B cell (primary cell): ENCODE measurements around the gene MSH5. TPM values are rescaled to one million over a fixed set of nuclear protein-coding genes. Genes with fewer than 3 reads are reported as not detected.

ENCODE experiments used
- ATAC-seq: fragments of 200-7000 bp; cut with Tn5 transposase; one replicate; pipeline ENCODE4 v1.10.0; 2021; ENCODE audit warnings: low read depth, mild to moderate bottlenecking, moderate number of reproducible peaks, moderate library complexity
- CTCF ChIA-PET: fragments of 350-600 bp; sonication (Branson Sonifier 250); formaldehyde crosslinking; loops from one replicate; lab custom pipeline; 2021; ENCODE audit warnings: antibody characterized with exemption, inconsistent platforms; lab: Charles Lee
- POLR2A ChIA-PET: fragments of 350-600 bp; sonication (Branson Sonifier 250); formaldehyde crosslinking; loops from one replicate; lab custom pipeline; 2021; ENCODE audit warnings: antibody characterized with exemption; lab: Charles Lee
- DNase-seq: peaks from one replicate; pipeline ENCODE4 v3.0.0; 2013
- H2AFZ ChIP-seq: 2 replicates; pipeline ENCODE4 v1.6.1; 2012; ENCODE audit warnings: mild to moderate bottlenecking, low read depth, low read length; ENCODE audit not compliant: insufficient read depth, poor library complexity, severe bottlenecking
- H3K27ac ChIP-seq, 2 donors: 1 replicate in 1 of 2; 2 replicates in 1 of 2; pipeline ENCODE4 v1.5.1; 2012 to 2013; ENCODE audit warnings: low read length in 2 of 2, mild to moderate bottlenecking in 2 of 2, moderate library complexity in 1 of 2
- H3K27me3 ChIP-seq, 4 experiments: fragments of 200-600 bp in 1 of 4; sonication (generic) in 1 of 4; replicated peaks in 1 of 4; 1 replicate in 2 of 4; 2 replicates in 2 of 4; pipeline versions ENCODE4 v1.6.1 to v1.7.0; 2013 to 2016; ENCODE audit warnings: low read length in 3 of 4, mild to moderate bottlenecking in 2 of 4, mixed read lengths in 1 of 4, moderate library complexity in 1 of 4; ENCODE audit not compliant: insufficient read depth in 4 of 4, control insufficient read depth in 3 of 4; ENCODE audit errors: control extremely low read depth in 1 of 4
- H3K36me3 ChIP-seq, 2 experiments: replicated peaks in 1 of 2; 1 replicate in 1 of 2; 2 replicates in 1 of 2; pipeline versions ENCODE4 v1.6.1 to v1.7.1; 2013; ENCODE audit warnings: low read length in 1 of 2; ENCODE audit not compliant: insufficient read depth in 2 of 2, control insufficient read depth in 1 of 2; ENCODE audit errors: control extremely low read depth in 1 of 2, extremely low read depth in 1 of 2
- H3K4me1 ChIP-seq, 2 donors: fragments of 200-600 bp in 1 of 2; sonication (generic) in 1 of 2; 1 replicate in 1 of 2; 2 replicates in 1 of 2; pipeline versions ENCODE4 v1.5.1 to v1.6.1; 2013 to 2017; ENCODE audit warnings: low read length in 2 of 2; ENCODE audit not compliant: control insufficient read depth in 2 of 2, insufficient read depth in 2 of 2
- H3K4me2 ChIP-seq: replicated peaks from 2 replicates; pipeline ENCODE3; 2012; ENCODE audit warnings: mild to moderate bottlenecking, low read depth, low read length; ENCODE audit not compliant: poor library complexity, severe bottlenecking
- H3K4me3 ChIP-seq, 5 experiments: fragments of 200-600 bp in 1 of 5; sonication (generic) in 1 of 5; 1 replicate in 3 of 5; 2 replicates in 2 of 5; pipeline versions ENCODE4 v1.5.1 to v1.7.0; 2011 to 2016; ENCODE audit warnings: low read length in 4 of 5, mild to moderate bottlenecking in 4 of 5, low read depth in 2 of 5, control low read depth in 1 of 5, moderate library complexity in 1 of 5; ENCODE audit not compliant: insufficient read depth in 1 of 5; ENCODE audit errors: control extremely low read depth in 1 of 5, extremely low read depth in 1 of 5
- H3K79me2 ChIP-seq: fragments of 200-600 bp; sonication (generic); one replicate; pipeline ENCODE4 v1.6.0; 2016; ENCODE audit warnings: low read length; ENCODE audit not compliant: control insufficient read depth, insufficient read depth
- H3K9ac ChIP-seq: fragments of 200-600 bp; sonication (generic); 2 replicates; pipeline ENCODE4 v1.6.1; 2017; ENCODE audit warnings: mild to moderate bottlenecking, low read length, moderate library complexity
- H3K9me3 ChIP-seq, 3 donors: one replicate each; pipeline versions ENCODE4 v1.6.1 to v1.7.1; 2013; ENCODE audit warnings: low read length in 2 of 3; ENCODE audit not compliant: control insufficient read depth in 2 of 3, insufficient read depth in 1 of 3; ENCODE audit errors: control extremely low read depth in 1 of 3
- H4K20me1 ChIP-seq: 2 replicates; pipeline ENCODE4 v1.6.0; 2012; ENCODE audit warnings: mild to moderate bottlenecking, low read length; ENCODE audit not compliant: insufficient read depth, control insufficient read depth, poor library complexity, severe bottlenecking
- H3K27ac Mint-ChIP-seq: one replicate; pipeline ENCODE4 v1.8.0; 2021; ENCODE audit warnings: mixed read lengths
- H3K27me3 Mint-ChIP-seq: one replicate; pipeline ENCODE4 v1.8.0; 2021; ENCODE audit warnings: mixed read lengths
- H3K4me1 Mint-ChIP-seq: one replicate; pipeline ENCODE4 v1.8.0; 2021; ENCODE audit warnings: mixed read lengths
- H3K4me3 Mint-ChIP-seq: one replicate; pipeline ENCODE4 v1.8.0; 2021; ENCODE audit warnings: mixed read lengths
- H3K9me3 Mint-ChIP-seq: one replicate; pipeline ENCODE4 v1.8.0; 2022; ENCODE audit warnings: mixed read lengths; ENCODE audit not compliant: insufficient read depth
- EZH2 ChIP-seq: IDR thresholded peaks from 2 replicates; pipeline ENCODE4 v1.6.1; 2012; ENCODE audit warnings: borderline replicate concordance, low read depth, mild to moderate bottlenecking, moderate library complexity, low read length; ENCODE audit not compliant: insufficient read depth, poor library complexity, severe bottlenecking
- WGBS: methylation state at CpG from one replicate; pipeline ENCODE4 v1.1.5; 2013; ENCODE audit warnings: missing lambda C conversion rate; ENCODE audit not compliant: insufficient coverage; 5-methylcytosine and 5-hydroxymethylcytosine counted together
- intact Hi-C: fragments of 100-400 bp; cut with micrococcal nuclease; formaldehyde crosslinking; loops from one replicate; pipeline ENCODE4 v1.10.0; 2022
- polyA plus RNA-seq: library from polyadenylated mRNA; depleted of rRNA; stranded (reverse); fragments of >200 nt; gene quantifications from 2 replicates; pipeline ENCODE4 v1.2.3, GENCODE V29; 2012
- total RNA-seq, 2 donors: library from RNA; stranded (reverse); fragments of 120-200 nt in 1 of 2; gene quantifications; 1 replicate in 1 of 2; 2 replicates in 1 of 2; pipeline versions ENCODE4 v1.2.3 to v1.2.4, GENCODE V29; 2013 to 2022
- TF ChIP-seq, protein P1 (sequence below): fragments of 200-600 bp; IDR thresholded peaks from one replicate; pipeline ENCODE4 v1.8.0; 2022; ENCODE audit warnings: antibody characterized with exemption, mild to moderate bottlenecking

MSH5 gene
- total and polyA plus RNA-seq, 2 donors (not counting 1 experiment from before 2014, with no cell fraction given) = 49.9 to 51.6 TPM

DNA sequence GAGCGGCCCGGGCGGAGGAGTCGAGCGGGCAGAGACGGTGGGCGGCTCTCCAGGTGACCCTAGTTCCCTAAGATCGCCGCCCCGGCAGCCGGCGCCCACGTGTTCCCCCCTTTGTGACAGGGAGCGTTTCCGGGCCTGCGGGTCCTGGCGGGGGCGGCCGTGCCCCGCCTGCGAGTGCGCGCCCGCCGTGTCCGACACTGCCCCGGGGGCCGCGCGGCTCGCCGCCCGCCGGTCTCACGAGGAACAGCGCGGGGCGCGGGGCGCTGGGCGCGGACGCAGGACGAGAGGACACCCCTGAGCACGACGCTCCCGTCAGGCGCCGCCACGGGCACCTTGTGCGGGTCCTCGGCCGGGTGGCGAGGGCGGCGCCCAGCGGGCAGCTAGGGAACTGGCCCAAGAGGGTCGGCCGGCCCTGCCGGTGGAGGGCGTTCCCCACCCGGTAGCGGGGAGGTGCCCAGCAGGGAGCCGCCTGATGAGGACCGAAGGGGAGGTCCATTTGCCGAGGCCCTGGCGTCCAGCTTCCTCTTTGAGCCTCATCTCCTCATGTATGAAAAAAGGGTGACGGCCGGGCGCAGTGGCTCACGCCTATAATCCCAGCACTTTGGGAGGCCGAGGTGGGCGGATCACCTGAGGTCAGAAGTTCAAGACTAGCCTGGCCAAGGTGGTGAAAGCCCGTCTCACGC lies 56.0 kb downstream of the MSH5 start, which contains the start of gene VARS1:
Gene VARS1 (minus strand): TSS at position 137 of the 683 bp plus-strand sequence. CDS start 535 bp downstream, outside the sequence.
- Mint-ChIP-seq H3K4me1 (peaks cover 54% of the 10 kb centered on the region), H3K27ac (peak within 1 kb of the TSS; percentile 99), H3K27me3 (no peaks in the 10 kb centered on the region), H3K4me3 (peak within 1 kb of the TSS; percentile 97), H3K9me3 (no peaks in the 10 kb centered on the region)
- ATAC-seq (peak; percentile 91), DNase-seq (peak; percentile 96)
- Histone ChIP-seq H3K4me3 (peak within 1 kb of the TSS; percentile 72 to 96 (median 95)), H2AFZ (peak within 1 kb of the TSS; percentile 80), H3K36me3 (peaks cover 0 to 28% of the 10 kb centered on the region in 2 experiments), H3K4me2 (peak within 1 kb of the TSS; percentile 97), H3K27ac (peak within 1 kb of the TSS; percentile 75 to 87), H3K4me1 (peaks cover 45 to 59% of the 10 kb centered on the region in 2 donors), H3K9me3 (no peaks in the 10 kb centered on the region), H3K9ac (peak within 1 kb of the TSS; percentile 92), H3K27me3 (no peaks in the 10 kb centered on the region), H3K79me2 (peaks cover 30% of the 10 kb centered on the region), H4K20me1 (no peaks in the 10 kb centered on the region)
- TF ChIP-seq, protein P1, sequence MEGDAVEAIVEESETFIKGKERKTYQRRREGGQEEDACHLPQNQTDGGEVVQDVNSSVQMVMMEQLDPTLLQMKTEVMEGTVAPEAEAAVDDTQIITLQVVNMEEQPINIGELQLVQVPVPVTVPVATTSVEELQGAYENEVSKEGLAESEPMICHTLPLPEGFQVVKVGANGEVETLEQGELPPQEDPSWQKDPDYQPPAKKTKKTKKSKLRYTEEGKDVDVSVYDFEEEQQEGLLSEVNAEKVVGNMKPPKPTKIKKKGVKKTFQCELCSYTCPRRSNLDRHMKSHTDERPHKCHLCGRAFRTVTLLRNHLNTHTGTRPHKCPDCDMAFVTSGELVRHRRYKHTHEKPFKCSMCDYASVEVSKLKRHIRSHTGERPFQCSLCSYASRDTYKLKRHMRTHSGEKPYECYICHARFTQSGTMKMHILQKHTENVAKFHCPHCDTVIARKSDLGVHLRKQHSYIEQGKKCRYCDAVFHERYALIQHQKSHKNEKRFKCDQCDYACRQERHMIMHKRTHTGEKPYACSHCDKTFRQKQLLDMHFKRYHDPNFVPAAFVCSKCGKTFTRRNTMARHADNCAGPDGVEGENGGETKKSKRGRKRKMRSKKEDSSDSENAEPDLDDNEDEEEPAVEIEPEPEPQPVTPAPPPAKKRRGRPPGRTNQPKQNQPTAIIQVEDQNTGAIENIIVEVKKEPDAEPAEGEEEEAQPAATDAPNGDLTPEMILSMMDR = peak; percentile 79
- TF ChIP-seq EZH2 = no peak
- intact Hi-C loops = loop anchor here (1.0 to 5.0 kb wide), 7 partner anchors 11 to 128 kb away; partner anchors contain the start of genes CSNK2B, HSPA1A, HSPA1L and LSM2
- POLR2A ChIA-PET = interaction anchor here (0.5 to 3.5 kb wide), 15 partner anchors 10 to 143 kb away, joined by 3 to 38 read pairs (median 5); partner anchors contain the start of genes BAG6, CLIC1, HSPA1A and HSPA1B
- 1% methylated on average over 75 of the region's 75 CpGs for WGBS
- CTCF ChIA-PET = interaction anchor here (0.6 to 2.8 kb wide), 20 partner anchors 10 to 142 kb away, joined by 3 to 20 read pairs (median 4); partner anchors contain the start of genes ABHD16A, DDAH2, HSPA1A and HSPA1B
